ENCODE measurements around the gene SLC25A1.

The SLC25A1 gene

DNA sequence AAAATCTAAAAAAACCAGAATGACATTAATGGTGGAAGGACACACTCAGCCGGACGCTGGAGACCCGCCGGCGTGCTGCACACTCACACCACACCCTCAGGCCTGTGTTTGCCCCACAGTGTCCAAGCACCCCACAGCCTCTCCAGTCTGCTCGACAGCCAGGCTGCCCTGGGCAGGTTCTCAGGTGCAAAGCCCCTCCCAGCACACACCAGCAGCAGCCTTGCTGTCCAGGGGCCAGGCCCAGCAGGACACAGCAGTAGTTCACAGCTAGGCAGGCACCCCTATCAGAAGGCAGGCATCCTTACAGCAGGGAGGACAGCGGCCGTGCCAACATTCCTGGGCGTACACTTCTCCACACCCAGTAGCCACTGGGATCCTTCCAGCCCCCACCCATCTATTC is 1.7 kb upstream of the SLC25A1 start:
- DNase-seq, result no peak

DNA sequence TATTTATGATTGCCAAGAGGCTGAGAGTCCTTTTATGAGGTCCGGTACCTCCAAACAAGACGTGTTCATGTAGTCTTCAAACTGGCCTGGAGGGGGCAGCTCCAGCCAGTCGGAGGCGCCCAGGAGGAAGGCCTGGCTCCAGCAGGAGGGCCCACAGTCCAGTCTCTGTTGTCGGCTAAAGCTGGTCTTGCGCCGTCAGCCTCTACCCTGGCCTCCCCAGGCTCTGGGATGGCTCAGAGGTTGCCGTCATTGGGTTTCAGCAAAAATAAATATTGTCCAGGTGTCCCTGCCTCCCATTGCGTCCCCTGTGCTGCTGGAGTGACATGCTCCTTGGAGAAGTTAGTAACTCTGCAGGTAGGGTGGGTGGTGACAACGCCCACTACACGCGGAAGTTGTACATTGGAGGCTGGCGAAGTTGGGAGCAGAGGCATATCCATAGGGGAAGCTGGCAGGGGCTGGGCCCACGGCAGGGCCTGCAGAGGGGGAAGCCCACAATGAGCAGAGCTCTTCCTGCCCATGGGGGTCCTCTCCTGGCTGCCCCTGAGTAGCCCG is 1.0 kb upstream of the SLC25A1 start:
- peak; percentile 64 for DNase-seq

DNA sequence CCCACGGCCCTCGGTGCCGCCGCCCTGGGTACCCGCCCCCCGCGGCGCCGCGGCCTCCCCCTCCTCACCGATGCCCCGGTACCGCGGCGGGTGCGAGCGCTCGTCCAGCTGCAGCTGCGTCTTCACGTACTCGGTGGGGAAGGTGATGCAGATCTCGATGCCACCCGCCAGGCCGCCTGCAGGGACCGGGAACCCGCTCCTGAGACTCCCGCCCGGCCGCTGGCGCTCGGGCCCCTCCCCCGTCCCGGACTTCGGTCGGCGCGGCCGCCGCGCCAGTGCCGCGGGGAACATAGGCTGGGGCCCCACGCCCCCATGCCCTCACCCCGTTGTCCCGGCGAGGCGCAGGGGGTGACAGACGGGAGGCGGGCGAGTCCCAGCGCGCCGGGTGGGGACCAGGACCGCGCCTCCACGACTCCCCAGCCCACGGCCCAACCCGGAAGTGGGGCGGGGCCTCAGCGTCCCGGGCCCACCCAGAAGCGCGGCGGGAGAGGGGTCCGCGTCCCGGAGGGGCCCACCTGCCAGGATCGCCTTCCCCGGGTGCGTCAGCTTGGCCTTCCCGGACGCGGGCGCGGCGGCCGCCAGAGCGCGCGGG is 375 bp downstream of the SLC25A1 start:
- peak; percentile 32 for DNase-seq

DNA sequence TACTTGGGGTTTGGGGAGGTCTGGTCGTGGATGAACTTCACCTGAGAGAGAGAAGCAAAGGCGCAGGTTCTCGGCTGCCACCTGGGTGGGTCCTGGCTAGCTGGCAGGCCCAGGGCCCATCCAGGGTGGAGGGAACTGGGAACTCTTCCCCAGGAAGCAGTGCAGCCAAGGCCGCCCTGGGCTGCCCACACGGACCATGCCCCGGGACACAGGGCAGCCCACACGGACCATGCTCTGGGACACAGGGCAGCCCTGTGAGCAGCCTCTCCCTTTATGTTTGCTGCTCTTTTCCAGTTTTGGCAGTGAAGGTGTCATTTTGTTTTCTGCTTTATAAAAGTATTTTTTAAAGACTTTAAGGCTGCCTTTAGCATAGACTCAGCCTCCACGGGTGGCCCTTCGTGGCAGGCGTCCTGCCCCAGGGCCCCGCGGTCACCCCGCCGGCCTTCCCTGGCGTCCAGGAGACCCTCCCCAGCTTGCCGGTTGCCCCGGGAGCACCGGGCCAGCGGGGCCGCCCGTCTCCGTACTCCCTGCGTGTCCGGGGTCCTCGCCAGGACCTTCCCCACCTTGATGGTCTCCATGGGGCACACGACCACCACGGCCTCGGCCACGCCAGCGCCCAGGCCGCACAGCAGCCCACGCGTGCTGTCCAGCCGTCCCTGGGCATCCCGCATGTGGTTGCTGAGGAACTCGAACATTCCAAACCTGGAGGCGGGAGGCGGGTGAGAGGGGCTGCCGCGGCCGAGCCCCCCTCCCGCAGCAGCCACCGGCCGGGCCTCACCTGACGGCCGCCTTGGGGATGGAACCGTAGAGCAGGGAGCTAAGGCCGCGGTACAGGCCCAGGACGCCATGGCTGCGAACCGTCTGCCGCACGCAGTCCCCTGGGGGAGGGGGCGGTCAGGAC is 1.1 kb downstream of the SLC25A1 start:
- DNase-seq, result no peak

DNA sequence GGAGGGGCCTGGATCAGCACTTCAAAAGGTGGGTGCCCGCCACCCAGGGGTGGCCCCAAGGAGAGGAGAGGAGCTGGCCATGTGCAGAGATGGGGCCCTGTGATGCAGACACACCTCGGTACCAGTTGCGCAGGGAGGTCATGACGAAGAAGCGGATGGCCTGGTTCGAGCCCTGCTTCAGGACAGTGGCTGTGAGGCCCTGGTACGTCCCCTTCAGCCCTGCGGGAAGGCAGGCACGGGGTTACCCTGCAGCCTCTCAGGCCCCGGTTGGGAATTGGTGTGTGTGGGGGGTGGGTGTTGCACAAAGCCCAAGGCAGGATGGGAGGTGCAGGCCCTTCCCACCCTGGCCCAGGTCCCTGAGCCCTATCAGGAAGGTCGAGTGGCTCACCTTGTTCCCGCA is 1.8 kb downstream of the SLC25A1 start:
- DNase-seq, result no peak

DNA sequence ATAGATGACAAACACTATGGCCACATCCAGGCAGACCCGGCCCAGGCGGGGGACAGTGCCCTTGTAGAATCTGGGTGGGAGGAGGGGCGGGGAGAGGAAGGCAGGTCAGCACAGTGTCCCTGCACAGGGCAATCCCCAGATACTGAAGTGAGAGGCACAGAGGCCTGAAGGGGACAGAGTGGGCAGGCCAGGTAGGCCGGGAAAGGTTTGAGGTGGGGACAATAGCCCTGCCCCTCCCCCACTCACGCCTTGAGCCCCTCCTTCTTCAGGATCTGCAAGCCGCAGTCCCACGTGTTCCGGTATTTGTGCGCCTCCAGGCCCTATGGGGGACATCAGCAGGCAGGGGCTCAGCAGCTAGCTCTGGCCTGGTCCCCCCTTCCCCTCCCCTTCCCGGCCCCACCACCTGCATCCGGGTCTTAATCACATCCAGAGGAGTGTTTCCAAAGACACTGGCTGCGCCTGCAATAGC is 2.3 kb downstream of the SLC25A1 start:
- no peak for DNase-seq

DNA sequence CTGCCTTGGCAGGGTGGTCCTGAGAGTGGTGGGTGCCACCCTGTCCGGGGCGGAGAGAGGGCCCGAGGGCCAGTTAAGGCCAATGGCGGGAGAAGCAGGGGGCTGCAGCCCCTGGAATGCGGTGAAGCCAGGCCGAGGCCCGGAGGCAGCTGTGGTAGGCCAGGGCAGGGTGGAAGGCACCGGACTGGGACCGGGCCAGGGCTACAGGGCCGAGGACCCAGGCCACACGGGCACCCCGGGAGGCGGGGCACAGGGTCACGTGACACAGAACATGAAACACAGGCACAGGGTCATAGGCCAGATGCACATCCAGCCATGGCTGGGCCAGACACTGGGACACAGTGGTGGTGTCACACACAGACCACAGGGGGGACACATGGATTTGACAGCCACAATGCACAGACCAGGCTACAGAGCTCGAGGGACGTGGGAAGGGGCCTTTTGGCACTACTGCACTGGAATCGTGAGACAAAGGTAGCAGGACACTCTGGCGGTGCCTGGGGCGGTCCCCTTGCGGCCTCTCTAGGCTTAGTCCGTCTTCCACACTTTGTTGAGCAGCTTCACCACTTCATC is 2.8 kb downstream of the SLC25A1 start:
- no peak for DNase-seq

GRCh38 chr22:19175026-19175601 is 3.4 kb downstream of the SLC25A1 start:
- no peak for DNase-seq

DNA sequence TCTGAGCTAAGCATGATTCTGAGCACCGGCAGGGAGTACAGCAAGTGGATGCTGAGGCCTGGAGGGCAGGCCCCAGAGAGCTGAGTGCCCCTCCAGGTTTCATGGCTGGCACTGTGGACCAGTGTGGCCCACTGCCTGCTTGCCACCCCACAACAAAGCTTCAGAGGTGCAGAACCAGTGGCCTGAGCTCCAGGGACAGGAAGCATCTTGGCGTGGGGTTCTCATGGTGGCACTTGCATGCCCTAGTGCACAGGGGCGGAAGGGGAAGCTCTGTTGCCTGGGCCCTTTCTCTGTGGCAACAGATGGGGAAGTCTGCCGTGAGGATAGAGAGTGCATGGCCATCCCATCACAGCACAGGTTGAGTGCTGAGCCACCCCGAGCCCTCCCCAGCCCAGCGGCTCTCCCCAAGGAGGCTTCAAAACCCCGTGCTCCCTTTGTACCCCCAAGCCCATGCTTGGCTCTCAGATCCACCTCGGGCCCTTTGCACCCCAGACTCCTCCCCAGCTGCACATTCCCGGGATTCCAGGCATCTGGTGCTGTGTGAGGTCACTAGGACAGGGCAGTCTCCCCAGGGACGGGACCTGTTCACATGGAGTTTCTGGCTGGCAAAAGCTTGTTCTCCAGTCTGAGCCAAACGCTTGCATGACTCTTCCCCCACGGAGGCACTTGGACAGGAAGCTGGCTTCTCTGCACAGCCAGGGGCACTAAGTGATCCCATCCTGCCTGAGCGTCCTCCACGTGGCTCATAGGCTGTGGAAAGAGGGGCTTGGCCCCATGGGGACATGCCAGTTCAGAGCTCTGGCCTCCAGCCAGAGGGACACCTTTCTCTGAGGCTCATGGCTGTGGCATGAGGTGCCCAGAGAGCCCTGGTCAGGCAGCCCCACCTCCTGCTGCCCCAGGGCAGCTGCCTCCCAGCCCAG is 4.2 kb downstream of the SLC25A1 start:
- no peak for DNase-seq

DNA sequence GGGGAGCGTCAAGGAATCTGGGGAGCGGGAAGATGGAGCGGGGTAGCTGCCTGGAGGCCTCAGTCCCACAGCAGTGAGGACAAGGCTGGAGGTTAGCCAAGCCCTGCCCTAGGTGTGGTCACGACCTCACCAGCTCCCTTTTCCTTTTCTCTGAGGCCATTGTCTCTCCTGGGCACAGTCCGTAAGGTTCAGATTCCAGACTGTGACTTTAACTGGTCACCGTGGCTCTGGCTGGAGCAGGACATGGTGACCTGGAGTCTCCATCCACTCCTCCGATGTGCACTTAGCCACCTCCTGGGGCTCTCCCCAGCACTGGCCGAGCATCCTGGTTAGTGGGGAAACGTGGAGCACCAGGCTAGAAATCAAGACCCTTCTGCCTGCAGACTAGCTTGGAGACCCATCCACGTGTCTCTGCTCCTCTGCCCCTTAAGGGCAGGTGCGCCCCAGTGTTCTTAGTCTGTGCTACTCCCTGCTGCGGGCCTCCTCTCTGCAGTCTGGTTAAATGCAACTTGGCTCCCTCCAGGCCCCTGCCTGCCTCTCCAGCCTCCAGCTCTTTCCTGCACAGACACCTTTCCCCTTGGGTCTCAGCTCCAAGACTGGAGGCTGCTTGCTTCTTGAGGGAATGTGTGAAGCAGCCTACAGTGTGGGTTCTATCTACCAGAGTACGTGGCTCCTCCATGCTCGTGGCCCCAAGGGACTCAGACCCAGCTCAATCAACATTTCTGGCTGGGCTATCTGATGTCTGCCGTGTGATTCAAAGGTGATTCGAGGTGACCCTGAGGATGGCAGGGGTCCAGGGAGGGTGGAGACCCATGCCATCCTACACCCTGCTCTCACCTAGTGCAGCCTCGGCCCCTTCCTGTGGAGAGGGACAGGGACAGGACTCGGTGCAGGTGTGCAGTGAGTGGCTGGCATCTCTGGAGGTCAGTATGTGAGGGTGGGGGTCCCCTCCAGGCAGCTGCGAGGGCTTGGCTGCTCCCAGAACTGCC is 5.2 kb downstream of the SLC25A1 start:
- no peak for DNase-seq

DNA sequence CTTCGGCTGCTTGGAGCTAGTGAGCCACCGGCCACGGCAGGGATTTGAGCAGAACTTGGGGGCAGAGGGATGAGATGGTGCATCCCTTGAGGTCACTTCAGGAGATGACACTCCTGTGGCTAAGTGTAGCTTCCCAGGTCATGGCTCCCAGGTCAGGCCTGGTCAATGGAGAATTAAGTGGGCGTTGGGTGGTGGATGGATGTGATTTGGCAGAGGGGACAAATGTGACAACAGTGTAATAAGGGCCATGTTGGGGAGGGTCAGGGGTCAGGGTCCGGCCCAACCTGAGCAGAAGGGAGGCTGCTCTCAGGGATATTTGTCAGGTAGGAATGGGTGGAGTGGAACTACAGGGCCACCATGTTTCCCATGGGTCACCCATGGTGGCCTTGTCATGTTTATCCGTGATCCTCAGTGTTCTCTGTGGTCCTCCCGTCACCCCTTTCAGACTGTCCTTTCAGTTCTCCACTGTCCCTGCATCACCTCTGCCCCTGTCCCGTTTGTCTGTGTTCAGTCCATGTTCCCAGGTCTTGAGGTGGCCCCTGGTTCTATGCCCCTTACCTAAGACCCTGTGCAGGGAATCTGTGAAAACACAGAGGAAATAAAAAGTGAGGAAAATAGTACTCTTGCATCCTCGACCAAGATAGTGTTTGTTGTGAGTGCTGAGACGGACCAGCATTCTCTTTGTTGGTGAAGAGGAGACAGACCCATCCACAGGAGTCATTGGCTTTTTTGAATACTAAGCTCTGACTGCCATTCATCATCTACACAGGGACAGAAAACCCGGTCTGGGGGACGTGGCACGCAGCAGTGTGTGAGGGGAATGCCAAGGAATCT is 6.1 kb downstream of the SLC25A1 start:
- no peak for DNase-seq

DNA sequence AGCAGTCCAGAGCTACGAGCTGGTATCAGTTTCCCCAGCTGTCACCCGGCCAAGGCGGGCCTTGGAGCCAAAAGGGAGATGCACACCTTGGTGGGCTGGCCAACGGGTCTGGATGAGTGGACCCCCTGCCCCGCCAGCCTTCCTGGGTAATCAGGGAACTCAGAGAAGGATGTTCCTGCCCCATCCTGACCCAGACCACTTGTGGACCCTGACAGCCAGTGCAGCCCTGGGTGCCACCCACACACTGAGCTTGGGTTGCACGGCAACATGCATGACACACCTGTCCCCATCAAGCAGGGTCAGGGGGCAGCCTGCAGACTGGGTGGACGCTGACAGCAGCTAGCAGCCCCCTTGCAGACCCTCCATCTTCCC is 8.6 kb downstream of the SLC25A1 start:
- DNase-seq, result no peak

GRCh38 chr22:19169002-19169946 is 9.3 kb downstream of the SLC25A1 start:
- DNase-seq, result no peak

GRCh38 chr22:19168088-19168890 is 10.2 kb downstream of the SLC25A1 start:
- peak; percentile 23 for DNase-seq

- no peak for DNase-seq
These were observed 11.2 kb downstream of the SLC25A1 start for GRCh38 chr22:19167106-19167869.

- DNase-seq, result no peak
These were observed 12.1 kb downstream of the SLC25A1 start for GRCh38 chr22:19166421-19166820.

- no peak for DNase-seq
These were observed 14.1 kb downstream of the SLC25A1 start for GRCh38 chr22:19164425-19164824.
